GM23338 (cell line): ENCODE measurements around the gene COL2A1. TPM values are rescaled to one million over a fixed set of nuclear protein-coding genes. Genes with fewer than 3 reads are reported as not detected.

ENCODE experiments used
- ATAC-seq: fragments of 200-7000 bp; cut with Tn5 transposase; 3 replicates; pipeline ENCODE4 v1.9.1; 2020
- DNase-seq: peaks from one replicate; pipeline ENCODE4 v3.0.0-alpha.2; 2015; ENCODE audit warnings: low spot score
- H2AFZ ChIP-seq: fragments of 200-600 bp; sonication (generic); 2 replicates; pipeline ENCODE4 v1.8.0; 2016; ENCODE audit warnings: antibody characterized with exemption, mild to moderate bottlenecking, moderate library complexity
- H3F3A ChIP-seq: fragments of 200-600 bp; sonication (generic); replicated peaks from 2 replicates; pipeline ENCODE4 v1.8.0; 2017; ENCODE audit warnings: antibody characterized with exemption, mixed run types, low read depth
- H3K27ac ChIP-seq: fragments of 200-600 bp; sonication (generic); 2 replicates; pipeline ENCODE4 v1.6.1; 2016; ENCODE audit warnings: low read depth
- H3K27me3 ChIP-seq: fragments of 200-600 bp; sonication (generic); 2 replicates; pipeline ENCODE4 v1.8.0; 2016; ENCODE audit warnings: mild to moderate bottlenecking, mixed run types, moderate library complexity; ENCODE audit not compliant: insufficient read depth
- H3K36me3 ChIP-seq: fragments of 200-600 bp; sonication (generic); 2 replicates; pipeline ENCODE4 v1.8.0; 2016; ENCODE audit warnings: mild to moderate bottlenecking; ENCODE audit not compliant: insufficient read depth
- H3K4me1 ChIP-seq: fragments of 200-600 bp; sonication (generic); 2 replicates; pipeline ENCODE4 v1.8.0; 2016; ENCODE audit warnings: mild to moderate bottlenecking, moderate library complexity; ENCODE audit not compliant: insufficient read depth
- H3K4me2 ChIP-seq: fragments of 200-600 bp; sonication (generic); 2 replicates; pipeline ENCODE4 v1.7.1; 2017; ENCODE audit warnings: mixed run types
- H3K4me3 ChIP-seq: fragments of 200-600 bp; sonication (generic); 2 replicates; pipeline ENCODE4 v1.6.1; 2016; ENCODE audit warnings: mixed run types
- H3K79me2 ChIP-seq: fragments of 200-600 bp; sonication (generic); replicated peaks from 2 replicates; pipeline ENCODE4 v1.8.0; 2017; ENCODE audit warnings: mild to moderate bottlenecking; ENCODE audit not compliant: insufficient read depth
- H3K9me2 ChIP-seq: fragments of 200-600 bp; sonication (generic); 2 replicates; pipeline ENCODE4 v1.8.0; 2017; ENCODE audit not compliant: insufficient read depth
- H4K20me1 ChIP-seq: fragments of 200-600 bp; sonication (generic); replicated peaks from 2 replicates; pipeline ENCODE4 v1.8.0; 2017; ENCODE audit warnings: mild to moderate bottlenecking; ENCODE audit not compliant: insufficient read depth
- H3K27ac Mint-ChIP-seq: 2 replicates; pipeline ENCODE4 v1.8.0; 2020; ENCODE audit warnings: inconsistent platforms, mild to moderate bottlenecking, moderate library complexity, mixed read lengths
- H3K27me3 Mint-ChIP-seq: 3 replicates; pipeline ENCODE4 v1.8.0; 2022; ENCODE audit warnings: low read depth, mild to moderate bottlenecking, moderate library complexity, mixed read lengths, inconsistent platforms; ENCODE audit not compliant: insufficient read depth, poor library complexity
- H3K36me3 Mint-ChIP-seq: 3 replicates; pipeline ENCODE4 v1.8.0; 2021; ENCODE audit warnings: low read depth, mild to moderate bottlenecking, inconsistent platforms, moderate library complexity, mixed read lengths
- H3K4me1 Mint-ChIP-seq: 3 replicates; pipeline ENCODE4 v1.8.0; 2020; ENCODE audit warnings: mild to moderate bottlenecking, inconsistent platforms, mixed read lengths
- H3K4me3 Mint-ChIP-seq: 3 replicates; pipeline ENCODE4 v1.8.0; 2021; ENCODE audit warnings: moderate library complexity, mild to moderate bottlenecking, inconsistent platforms, mixed read lengths
- H3K9me3 Mint-ChIP-seq: 3 replicates; pipeline ENCODE4 v1.8.0; 2020; ENCODE audit warnings: moderate library complexity, mild to moderate bottlenecking, inconsistent platforms, mixed read lengths
- JUNB ChIP-seq: IDR thresholded peaks from one replicate; pipeline ENCODE4 v1.6.1; 2016; ENCODE audit warnings: antibody characterized with exemption; ENCODE audit not compliant: unreplicated experiment
- NANOG ChIP-seq: IDR thresholded peaks from 2 replicates; pipeline ENCODE4 v1.6.1; 2016; ENCODE audit warnings: antibody characterized with exemption, borderline replicate concordance
- POLR2AphosphoS5 ChIP-seq: IDR thresholded peaks from 2 replicates; pipeline ENCODE4 v1.6.1; 2016; ENCODE audit warnings: antibody characterized with exemption, low read depth
- REST ChIP-seq: IDR thresholded peaks from one replicate; pipeline ENCODE4 v1.6.1; 2018; ENCODE audit warnings: antibody characterized with exemption; ENCODE audit not compliant: unreplicated experiment
- STAT1 ChIP-seq: IDR thresholded peaks from one replicate; pipeline ENCODE4 v1.6.1; 2016; ENCODE audit warnings: antibody characterized with exemption; ENCODE audit not compliant: unreplicated experiment
- ZNF331 ChIP-seq: fragments of 250-450 bp; sonication (Bioruptor Pico); IDR thresholded peaks from 2 replicates; pipeline ENCODE4 v1.5.0; 2020; ENCODE audit warnings: low read depth, mild to moderate bottlenecking, moderate library complexity
- polyA plus RNA-seq: library from polyadenylated mRNA; unstranded; fragments of >200 nt; fragmentation: Nextera tagmentation; extraction: Ambion mirVana; gene quantifications from 2 replicates; pipeline ENCODE4 v1.2.1, GENCODE V29; 2016
- total RNA-seq: library from RNA; depleted of rRNA; stranded (reverse); fragments of >200 nt; shearing (Covaris generic); gene quantifications from 2 replicates; pipeline ENCODE4 v1.2.3, GENCODE V29; 2014
- TF ChIP-seq, protein P1 (sequence below): fragments of 250-450 bp; sonication (Bioruptor Pico); IDR thresholded peaks from 2 replicates; pipeline ENCODE4 v1.5.0; 2020; ENCODE audit warnings: mild to moderate bottlenecking, moderate library complexity

COL2A1 gene
- total and polyA plus RNA-seq, 2 experiments from 2014 or later, result 7.0 to 24.6 TPM

- H3K4me3 ChIP-seq, result no peak overlapping the region
- H3K27me3 ChIP-seq, result peaks cover 20% of the 10 kb centered on the region; the same call in 1 of the 2 replicates
- no peak overlapping the region for H2AFZ ChIP-seq
- no peaks in the 10 kb centered on the region for H4K20me1 ChIP-seq
- no peaks in the 10 kb centered on the region for H3K9me2 ChIP-seq
- H3F3A ChIP-seq, result no peaks in the 10 kb centered on the region
- H3K9me3 Mint-ChIP-seq, result no peaks in the 10 kb centered on the region
- no peak overlapping the region for H3K4me2 ChIP-seq
- no peaks in the 10 kb centered on the region for H3K36me3 ChIP-seq
- no peaks in the 10 kb centered on the region; the same call in 2 of the 3 replicates for H3K36me3 Mint-ChIP-seq
- H3K27me3 Mint-ChIP-seq, result peaks cover 30% of the 10 kb centered on the region
- H3K79me2 ChIP-seq, result no peaks in the 10 kb centered on the region
- peaks cover 16% of the 10 kb centered on the region for H3K4me1 ChIP-seq
- no peak overlapping the region for H3K4me3 Mint-ChIP-seq
- TF ChIP-seq ZNF331 (CRISPR knock-in tag) (no peak), REST (no peak), NANOG (no peak), STAT1 (no peak), JUNB (no peak), POLR2AphosphoS5 (no peak)
- TF ChIP-seq, protein P1, sequence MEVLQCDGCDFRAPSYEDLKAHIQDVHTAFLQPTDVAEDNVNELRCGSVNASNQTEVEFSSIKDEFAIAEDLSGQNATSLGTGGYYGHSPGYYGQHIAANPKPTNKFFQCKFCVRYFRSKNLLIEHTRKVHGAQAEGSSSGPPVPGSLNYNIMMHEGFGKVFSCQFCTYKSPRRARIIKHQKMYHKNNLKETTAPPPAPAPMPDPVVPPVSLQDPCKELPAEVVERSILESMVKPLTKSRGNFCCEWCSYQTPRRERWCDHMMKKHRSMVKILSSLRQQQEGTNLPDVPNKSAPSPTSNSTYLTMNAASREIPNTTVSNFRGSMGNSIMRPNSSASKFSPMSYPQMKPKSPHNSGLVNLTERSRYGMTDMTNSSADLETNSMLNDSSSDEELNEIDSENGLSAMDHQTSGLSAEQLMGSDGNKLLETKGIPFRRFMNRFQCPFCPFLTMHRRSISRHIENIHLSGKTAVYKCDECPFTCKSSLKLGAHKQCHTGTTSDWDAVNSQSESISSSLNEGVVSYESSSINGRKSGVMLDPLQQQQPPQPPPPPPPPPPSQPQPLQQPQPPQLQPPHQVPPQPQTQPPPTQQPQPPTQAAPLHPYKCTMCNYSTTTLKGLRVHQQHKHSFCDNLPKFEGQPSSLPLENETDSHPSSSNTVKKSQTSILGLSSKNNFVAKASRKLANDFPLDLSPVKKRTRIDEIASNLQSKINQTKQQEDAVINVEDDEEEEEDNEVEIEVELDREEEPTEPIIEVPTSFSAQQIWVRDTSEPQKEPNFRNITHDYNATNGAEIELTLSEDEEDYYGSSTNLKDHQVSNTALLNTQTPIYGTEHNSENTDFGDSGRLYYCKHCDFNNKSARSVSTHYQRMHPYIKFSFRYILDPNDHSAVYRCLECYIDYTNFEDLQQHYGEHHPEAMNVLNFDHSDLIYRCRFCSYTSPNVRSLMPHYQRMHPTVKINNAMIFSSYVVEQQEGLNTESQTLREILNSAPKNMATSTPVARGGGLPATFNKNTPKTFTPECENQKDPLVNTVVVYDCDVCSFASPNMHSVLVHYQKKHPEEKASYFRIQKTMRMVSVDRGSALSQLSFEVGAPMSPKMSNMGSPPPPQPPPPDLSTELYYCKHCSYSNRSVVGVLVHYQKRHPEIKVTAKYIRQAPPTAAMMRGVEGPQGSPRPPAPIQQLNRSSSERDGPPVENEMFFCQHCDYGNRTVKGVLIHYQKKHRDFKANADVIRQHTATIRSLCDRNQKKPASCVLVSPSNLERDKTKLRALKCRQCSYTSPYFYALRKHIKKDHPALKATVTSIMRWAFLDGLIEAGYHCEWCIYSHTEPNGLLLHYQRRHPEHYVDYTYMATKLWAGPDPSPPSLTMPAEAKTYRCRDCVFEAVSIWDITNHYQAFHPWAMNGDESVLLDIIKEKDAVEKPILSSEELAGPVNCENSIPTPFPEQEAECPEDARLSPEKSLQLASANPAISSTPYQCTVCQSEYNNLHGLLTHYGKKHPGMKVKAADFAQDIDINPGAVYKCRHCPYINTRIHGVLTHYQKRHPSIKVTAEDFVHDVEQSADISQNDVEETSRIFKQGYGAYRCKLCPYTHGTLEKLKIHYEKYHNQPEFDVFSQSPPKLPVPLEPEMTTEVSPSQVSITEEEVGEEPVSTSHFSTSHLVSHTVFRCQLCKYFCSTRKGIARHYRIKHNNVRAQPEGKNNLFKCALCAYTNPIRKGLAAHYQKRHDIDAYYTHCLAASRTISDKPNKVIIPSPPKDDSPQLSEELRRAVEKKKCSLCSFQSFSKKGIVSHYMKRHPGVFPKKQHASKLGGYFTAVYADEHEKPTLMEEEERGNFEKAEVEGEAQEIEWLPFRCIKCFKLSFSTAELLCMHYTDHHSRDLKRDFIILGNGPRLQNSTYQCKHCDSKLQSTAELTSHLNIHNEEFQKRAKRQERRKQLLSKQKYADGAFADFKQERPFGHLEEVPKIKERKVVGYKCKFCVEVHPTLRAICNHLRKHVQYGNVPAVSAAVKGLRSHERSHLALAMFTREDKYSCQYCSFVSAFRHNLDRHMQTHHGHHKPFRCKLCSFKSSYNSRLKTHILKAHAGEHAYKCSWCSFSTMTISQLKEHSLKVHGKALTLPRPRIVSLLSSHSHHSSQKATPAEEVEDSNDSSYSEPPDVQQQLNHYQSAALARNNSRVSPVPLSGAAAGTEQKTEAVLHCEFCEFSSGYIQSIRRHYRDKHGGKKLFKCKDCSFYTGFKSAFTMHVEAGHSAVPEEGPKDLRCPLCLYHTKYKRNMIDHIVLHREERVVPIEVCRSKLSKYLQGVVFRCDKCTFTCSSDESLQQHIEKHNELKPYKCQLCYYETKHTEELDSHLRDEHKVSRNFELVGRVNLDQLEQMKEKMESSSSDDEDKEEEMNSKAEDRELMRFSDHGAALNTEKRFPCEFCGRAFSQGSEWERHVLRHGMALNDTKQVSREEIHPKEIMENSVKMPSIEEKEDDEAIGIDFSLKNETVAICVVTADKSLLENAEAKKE (CRISPR knock-in tag), result no peak
- no peak overlapping the region for H3K27ac Mint-ChIP-seq
- no peak for DNase-seq
- H3K4me1 Mint-ChIP-seq, result peaks cover 30% of the 10 kb centered on the region
- no peak for ATAC-seq
- H3K27ac ChIP-seq, result no peak overlapping the region
Measured at GRCh38 chr12:47944685-47945340, 59.5 kb downstream of the COL2A1 start.
